Measurements from ENCODE around the gene SPO11. TPM values are rescaled to one million over a fixed set of nuclear protein-coding genes. Genes with fewer than 3 reads are reported as not detected.

The SPO11 gene
- total and polyA plus RNA-seq, 9 of the 15 experiments (the other 6 are each of a cell fraction or from before 2014, with no cell fraction given) = not detected

DNA sequence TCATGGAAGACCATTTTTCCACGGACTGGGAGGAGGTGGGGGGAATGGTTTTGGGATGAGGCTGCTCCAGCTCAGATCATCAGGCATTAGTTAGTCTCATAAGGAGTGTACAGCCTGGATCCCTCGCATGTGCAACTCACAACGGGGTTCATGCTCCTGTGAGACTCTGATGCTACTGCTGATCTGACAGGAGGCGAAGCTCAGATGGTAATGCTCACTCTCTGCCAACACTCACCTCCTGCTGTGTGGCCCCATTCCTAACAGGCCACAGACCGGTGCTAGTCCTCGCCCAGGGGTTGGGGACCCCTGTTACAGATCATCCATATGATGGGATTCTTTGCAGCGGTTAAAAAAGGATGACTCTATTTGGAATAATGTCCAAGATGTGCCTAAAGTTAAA is 35.6 kb upstream of the SPO11 start:
- no peak overlapping the region for H2AFZ ChIP-seq (ENCODE audit: low read depth, low read length)
- no peaks in the 10 kb centered on the region for H3K79me2 ChIP-seq (ENCODE audit: control insufficient read depth, insufficient read depth, low read length)
- H3K27me3 ChIP-seq (ENCODE audit: control insufficient read depth in 2 of 2, insufficient read depth in 2 of 2, low read length in 2 of 2) = peaks cover 13 to 56% of the 10 kb centered on the region in 2 experiments
- ChIA-PET POLR2A (interaction anchor here (0.6 to 1.3 kb wide), 2 partner anchors 13 to 1287 kb away, joined by 3 to 5 read pairs; no protein-coding TSS in a partner anchor), CTCF (ENCODE audit: low intra/inter-chr PET ratio) (no interaction called here)
- 2% methylated on average over 7 of the region's 7 CpGs for WGBS (ENCODE audit: insufficient coverage, low coverage, missing lambda C conversion rate)
- no peaks in the 10 kb centered on the region for H4K20me1 ChIP-seq (replicated peaks; ENCODE audit: control insufficient read depth, insufficient read depth, low read length)
- no peak for ATAC-seq
- no peak for FAIRE-seq
- H3K4me3 ChIP-seq = no peak overlapping the region
- H3K36me3 ChIP-seq (ENCODE audit: control insufficient read depth, insufficient read depth, low read length) = no peaks in the 10 kb centered on the region
- in situ Hi-C loops (cut with MboI) = no loop called here
- H3K9me1 ChIP-seq (ENCODE audit: control insufficient read depth, insufficient read depth, low read length) = no peaks in the 10 kb centered on the region
- H3K27ac ChIP-seq (ENCODE audit: extremely low read depth, low read depth, low read length) = no peak overlapping the region
- H3K4me1 ChIP-seq (replicated peaks in 1 of 2; ENCODE audit: control insufficient read depth in 2 of 2, insufficient read depth in 2 of 2, low read length in 2 of 2) = no peaks in the 10 kb centered on the region
- TF ChIP-seq ZNF445 (CRISPR knock-in tag; IDR thresholded peaks at IDR 0.05; ENCODE audit: low read depth) = no peak
- TF ChIP-seq AFF4 (CRISPR knock-in tag; IDR thresholded peaks at IDR 0.05) = no peak
- no peak for TF ChIP-seq ZZZ3 (IDR thresholded peaks at IDR 0.05)
- TF ChIP-seq, protein P1, sequence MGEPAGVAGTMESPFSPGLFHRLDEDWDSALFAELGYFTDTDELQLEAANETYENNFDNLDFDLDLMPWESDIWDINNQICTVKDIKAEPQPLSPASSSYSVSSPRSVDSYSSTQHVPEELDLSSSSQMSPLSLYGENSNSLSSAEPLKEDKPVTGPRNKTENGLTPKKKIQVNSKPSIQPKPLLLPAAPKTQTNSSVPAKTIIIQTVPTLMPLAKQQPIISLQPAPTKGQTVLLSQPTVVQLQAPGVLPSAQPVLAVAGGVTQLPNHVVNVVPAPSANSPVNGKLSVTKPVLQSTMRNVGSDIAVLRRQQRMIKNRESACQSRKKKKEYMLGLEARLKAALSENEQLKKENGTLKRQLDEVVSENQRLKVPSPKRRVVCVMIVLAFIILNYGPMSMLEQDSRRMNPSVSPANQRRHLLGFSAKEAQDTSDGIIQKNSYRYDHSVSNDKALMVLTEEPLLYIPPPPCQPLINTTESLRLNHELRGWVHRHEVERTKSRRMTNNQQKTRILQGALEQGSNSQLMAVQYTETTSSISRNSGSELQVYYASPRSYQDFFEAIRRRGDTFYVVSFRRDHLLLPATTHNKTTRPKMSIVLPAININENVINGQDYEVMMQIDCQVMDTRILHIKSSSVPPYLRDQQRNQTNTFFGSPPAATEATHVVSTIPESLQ (CRISPR knock-in tag; IDR thresholded peaks at IDR 0.05) = no peak
- TF ChIP-seq NR2F6 (CRISPR knock-in tag; IDR thresholded peaks at IDR 0.05) = no peak
- no peak for TF ChIP-seq ZNF766 (CRISPR knock-in tag; conservative IDR thresholded peaks at IDR 0.05)
- TF ChIP-seq NFYB (IDR thresholded peaks at IDR 0.05; ENCODE audit: extremely low read depth, insufficient read length) = no peak
- no peak for TF ChIP-seq CHD2 (IDR thresholded peaks at IDR 0.05; ENCODE audit: low read depth, low read length)
- TF ChIP-seq NFXL1 (CRISPR knock-in tag; IDR thresholded peaks at IDR 0.05) = no peak
- no peak for TF ChIP-seq PPARD (CRISPR knock-in tag; IDR thresholded peaks at IDR 0.05)
- no peak overlapping the region for H3K4me2 ChIP-seq (ENCODE audit: insufficient read depth, low read length)
- no TSS peak for BruUV-seq (replicated peaks)
- no peak for DNase-seq (ENCODE audit: extremely low read depth in 1 of 4, low spot score in 3 of 4)
- no peak overlapping the region for H3K9ac ChIP-seq (ENCODE audit: insufficient read depth in 1 of 2, low read depth in 2 of 2, low read length in 2 of 2)
- H3K9me3 ChIP-seq (replicated peaks; ENCODE audit: control insufficient read depth, insufficient read depth, low read depth, low read length) = no peaks in the 10 kb centered on the region
- intact Hi-C loops (cut with micrococcal nuclease) = no loop called here
